ENCODE data around the gene IDI2. TPM values are rescaled to one million over a fixed set of nuclear protein-coding genes. Genes with fewer than 3 reads are reported as not detected.
"Not testable (repeated sequence)": the region's sequence is repeated elsewhere in the genome, so short reads cannot be mapped to it uniquely, and the experiment has no call there.

The IDI2 gene
- polyA plus RNA-seq, 1 donor, result 0.14 TPM

DNA sequence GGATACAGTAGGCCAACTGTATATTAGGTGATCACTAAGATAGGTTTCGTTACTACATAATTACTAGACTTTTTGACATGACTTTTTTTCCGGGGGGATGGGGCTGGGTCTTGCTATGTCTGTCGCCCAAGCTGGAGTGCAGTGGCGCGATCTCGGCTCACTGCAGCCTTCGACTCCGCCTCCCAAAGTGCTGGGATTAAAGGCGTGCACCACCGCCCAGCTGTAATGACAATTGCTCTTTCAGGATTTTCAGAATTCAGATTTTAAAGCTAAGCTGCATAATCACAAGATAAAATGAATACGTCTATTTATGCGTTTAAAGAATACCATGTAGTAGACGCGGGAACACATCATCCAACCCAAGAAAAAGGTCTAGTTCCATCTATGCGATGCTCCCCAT is 22.3 kb upstream of the IDI2 start:
- DNase-seq (ENCODE audit: low read depth), result no peak

DNA sequence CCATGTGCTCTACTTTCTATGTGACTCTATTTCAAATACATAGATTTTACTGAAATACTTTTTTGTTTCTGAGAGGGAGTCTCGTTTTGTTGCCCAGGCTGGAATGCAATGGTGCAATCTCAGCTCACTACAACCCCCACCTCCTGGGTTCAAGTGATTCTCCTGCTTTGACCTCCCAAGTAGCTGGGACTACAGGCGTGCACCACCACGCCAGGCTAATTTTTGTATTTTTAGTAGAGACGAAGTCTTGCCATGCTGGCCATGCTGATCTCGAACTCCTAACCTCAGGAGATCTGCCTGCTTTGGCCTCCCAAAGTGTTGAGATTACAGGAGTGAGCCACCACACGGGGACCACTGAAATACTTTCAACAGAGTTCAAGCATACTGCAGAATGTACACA is 19.8 kb upstream of the IDI2 start:
- no peak for DNase-seq (ENCODE audit: low read depth)

DNA sequence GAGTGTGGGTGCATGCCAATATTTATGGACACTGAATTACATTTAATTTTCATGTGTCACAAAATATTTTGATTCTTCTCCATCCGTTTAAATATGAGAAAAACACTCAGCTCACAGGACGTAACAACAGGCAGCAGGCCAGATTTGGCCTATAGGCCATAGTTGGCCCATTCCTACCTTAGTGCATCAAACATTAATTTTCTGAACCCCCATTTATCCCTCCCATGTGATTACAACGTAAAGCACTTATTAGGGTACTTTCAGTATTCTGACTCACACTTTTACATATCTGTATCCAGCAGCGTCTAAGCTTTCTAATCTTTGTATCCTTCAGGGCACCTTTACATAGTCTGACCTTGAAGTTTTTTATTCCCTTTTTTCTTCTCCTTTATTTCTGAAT is 19.3 kb upstream of the IDI2 start:
- DNase-seq (ENCODE audit: low read depth), result no peak

DNA sequence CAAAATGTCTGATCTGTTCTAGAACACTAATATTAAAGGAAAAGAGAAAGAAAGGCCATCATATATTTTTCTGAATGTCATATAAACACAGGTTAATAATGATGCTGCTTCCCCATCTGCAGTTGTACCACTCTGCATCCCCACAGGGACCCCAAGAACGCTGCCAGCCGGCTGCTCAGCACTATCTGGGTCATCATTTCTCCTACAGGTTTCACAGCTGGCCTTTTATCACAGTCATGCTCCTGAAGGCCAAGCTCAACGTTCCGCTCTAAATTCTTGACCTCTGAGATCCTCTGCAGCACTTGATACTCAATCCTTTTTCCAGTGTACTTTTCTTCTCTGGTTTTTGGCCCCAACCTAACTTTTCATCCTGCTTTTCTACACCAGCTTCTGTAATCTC is 18.5 kb upstream of the IDI2 start:
- no peak for DNase-seq (ENCODE audit: low read depth)

DNA sequence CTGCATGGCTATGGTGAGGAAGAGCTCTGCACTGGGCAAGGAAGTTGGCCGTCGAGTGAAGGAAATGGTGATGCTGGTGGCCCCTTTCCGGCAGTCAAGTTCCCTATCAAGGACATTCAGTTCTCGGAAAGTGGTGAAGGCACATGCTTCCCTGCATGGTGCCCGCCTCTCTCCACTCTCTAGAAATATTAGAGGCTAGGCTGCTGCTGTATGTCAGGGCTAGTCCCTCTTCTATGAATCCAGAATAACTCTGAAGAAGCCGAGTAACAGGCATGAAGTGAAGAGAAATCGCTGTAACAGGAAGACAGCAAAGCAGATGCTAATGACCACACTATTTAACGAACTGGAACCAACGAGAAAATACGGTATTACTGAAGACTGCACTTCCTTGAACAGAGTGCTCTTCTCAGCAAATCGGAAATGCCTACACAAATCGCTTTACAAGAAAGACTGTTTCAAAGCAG is 17.9 kb upstream of the IDI2 start:
- no peak for DNase-seq (ENCODE audit: low read depth)

DNA sequence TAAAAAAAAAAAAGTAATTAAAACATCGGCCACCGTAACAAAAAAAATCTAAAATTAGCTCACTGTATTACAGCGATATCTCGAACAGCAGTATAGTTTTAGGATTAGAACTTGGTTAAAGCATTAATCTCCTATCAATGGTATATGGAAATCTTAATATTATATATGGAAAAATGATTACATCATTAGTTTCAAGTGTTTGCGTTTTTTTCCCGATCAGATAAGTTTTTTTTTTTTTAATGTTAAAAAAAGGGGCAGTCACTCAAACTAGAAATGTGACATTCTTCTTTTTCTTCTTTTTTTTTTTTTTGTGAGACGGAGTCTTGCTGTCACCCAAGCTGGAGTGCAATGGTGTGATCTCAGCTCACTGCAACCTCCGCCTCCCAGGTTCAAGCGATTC is 15.9 kb upstream of the IDI2 start:
- DNase-seq (ENCODE audit: low read depth), result no peak

DNA sequence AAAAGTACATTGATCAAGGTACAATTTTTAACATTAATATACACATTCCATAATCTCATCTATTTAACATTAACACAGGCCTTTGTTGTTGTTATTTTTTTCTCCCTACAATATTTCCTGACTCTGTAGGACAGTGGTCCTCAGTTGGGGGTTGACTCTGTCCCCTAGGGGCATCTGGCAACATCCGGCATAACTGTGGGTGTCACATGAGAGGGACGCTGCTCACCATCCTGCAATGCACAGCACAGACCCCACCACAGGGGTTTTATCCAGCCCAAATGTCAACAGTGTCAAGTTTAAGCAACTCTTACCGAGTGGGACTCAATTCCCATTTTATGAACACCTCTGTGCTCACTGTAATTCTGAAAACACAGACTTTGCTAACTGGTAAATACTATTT is 14.5 kb upstream of the IDI2 start:
- no peak for DNase-seq (ENCODE audit: low read depth)

DNA sequence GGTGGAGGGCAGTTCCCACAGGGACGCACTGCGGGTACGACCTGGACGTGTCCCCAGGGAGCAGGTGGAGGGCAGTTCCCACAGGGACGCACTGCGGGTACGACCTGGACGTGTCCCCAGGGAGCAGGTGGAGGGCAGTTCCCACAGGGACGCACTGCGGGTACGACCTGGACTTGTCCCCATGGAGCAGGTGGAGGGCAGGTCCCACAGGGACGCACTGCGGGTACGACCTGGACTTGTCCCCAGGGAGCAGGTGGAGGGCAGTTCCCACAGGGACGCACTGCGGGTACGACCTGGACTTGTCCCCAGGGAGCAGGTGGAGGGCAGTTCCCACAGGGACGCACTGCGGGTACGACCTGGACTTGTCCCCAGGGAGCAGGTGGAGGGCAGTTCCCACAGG is 13.1 kb upstream of the IDI2 start:
- DNase-seq (ENCODE audit: low read depth), result not testable (repeated sequence)

DNA sequence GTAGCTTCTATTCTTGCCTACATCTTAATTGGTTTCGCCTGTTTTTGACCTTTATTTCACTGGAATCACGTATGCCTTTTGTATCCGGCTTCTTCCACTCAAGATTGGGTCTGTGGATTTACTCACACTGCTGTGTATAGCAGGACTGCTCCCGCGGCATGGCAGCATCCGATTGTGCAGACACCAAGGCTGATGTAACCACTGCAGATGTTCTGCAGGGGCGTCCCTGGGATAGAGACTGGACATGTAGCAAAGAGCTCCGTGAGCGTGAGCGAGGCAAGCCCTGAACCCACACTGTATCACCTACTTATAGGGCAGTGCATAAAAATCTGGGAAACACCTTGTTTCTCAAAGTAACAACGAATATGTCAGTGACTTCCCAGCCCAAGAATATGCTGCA is 11.4 kb upstream of the IDI2 start:
- no peak for DNase-seq (ENCODE audit: low read depth)

DNA sequence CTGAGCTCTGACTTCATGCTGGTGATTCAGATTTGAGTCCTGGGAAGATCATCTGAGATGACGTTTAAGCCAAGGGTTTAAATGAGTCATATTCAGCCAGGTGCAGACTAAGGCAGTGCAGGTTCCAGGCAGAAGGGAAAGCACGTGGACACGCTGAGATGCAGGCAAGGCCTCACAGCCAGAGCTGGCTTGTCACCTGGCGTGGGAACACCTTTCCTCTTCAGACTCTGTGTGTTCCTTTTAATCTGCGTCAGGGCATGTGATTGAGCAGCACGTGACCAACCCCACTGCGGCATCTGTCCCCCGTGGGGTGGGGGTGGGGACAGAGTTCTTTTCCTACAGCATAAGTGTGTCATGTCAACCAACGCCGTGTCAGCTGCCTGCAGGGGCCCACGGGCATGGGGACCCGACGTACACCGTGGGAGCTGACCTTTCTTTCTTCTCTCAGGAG is 10.7 kb upstream of the IDI2 start:
- DNase-seq (ENCODE audit: low read depth), result no peak

DNA sequence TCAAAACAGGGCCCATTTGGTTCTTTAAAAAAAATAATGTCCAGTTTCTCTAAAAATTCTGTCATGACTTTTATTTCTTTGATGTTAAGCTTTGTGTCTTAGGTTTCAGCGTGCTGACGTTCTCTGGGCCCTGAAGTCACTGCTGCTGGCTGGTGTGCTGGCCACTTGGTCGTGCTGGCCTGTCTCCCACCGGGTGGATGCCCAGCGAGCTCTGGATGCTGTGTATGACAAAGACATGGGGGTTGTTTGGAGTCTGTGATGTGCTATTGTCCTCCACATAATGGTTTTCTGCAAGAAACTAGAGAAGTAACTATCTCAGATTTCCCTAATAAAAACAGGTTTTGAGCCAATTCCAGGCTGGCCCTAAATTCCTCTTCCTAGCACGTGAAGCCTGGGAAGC is 9.5 kb upstream of the IDI2 start:
- no peak for DNase-seq (ENCODE audit: low read depth)

DNA sequence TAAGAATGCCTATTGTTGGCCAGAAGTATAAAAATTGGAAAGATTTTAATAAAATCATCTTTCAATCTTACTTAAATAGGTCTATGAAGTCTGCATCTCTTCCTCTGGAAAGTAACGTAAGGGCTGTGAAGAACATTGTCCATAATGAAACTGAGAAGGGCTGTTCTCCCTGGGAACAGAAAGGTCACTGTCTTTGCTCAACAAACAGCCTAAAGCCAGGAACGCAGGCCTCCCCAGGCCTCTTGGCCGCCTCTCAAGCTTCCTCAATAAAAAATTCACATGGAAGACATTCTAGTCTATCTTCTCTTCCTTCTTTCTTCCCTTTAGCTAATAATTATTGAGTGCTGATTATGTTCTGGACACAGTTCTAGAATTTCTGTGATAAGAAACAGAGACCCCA is 9.1 kb upstream of the IDI2 start:
- DNase-seq (ENCODE audit: low read depth), result no peak

DNA sequence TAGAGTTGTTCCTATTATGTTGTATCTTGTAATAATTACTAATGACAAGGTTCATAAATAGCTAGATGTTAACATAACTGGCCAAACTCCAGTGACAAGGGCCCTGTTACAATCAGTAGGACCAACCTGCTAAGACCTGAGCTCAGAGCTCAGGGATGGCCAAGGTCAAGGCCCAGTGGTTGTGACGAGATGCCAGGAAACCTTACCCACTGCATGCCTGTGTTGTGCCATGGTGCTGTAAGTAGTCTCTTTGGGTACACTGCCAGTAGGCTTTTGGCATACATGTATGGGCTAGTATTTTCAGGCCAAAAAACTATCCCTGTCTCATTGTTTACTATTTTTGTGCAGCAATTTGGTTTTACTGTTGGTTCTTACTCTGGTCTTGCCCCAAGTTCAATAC is 7.9 kb upstream of the IDI2 start:
- DNase-seq (ENCODE audit: low read depth), result no peak

DNA sequence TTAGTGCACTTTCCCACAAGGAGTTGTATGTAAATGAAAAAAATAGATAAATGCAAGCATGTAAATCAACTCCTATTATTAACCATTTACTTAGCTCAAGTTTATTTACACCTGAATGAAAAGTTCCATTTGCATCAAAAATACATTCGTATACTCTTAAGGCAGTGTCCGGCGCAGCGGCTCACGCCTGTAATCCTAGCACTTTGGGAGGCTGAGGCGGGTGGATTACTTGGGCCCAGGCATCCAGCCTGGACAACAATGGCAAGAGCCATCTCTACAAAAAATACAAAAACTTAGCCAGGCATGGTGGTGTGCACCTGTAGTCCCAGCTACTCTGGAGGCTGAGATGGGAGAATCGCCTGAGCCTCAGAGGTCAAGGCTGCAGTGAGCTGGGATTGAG is 4.2 kb upstream of the IDI2 start:
- DNase-seq (ENCODE audit: low read depth), result no peak

DNA sequence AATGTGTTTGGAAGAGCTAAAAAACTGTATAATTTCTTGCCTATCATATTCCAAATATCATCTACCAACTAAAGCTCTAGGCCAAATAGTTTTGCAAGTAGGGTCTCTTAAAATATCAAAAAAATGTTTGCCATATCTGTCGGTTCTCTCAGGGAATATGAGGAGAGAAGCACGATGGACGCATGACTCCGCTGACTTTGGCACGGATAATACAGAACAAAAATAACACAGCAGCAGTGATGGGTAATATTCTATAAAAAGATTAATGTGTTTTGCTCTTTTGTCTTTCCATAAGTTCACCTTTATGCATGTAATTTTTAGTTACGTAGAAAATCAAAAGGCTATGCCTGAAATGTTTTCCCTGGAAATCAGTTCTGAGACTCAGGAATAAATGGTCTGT is 919 bp upstream of the IDI2 start:
- DNase-seq (ENCODE audit: low read depth), result no peak

DNA sequence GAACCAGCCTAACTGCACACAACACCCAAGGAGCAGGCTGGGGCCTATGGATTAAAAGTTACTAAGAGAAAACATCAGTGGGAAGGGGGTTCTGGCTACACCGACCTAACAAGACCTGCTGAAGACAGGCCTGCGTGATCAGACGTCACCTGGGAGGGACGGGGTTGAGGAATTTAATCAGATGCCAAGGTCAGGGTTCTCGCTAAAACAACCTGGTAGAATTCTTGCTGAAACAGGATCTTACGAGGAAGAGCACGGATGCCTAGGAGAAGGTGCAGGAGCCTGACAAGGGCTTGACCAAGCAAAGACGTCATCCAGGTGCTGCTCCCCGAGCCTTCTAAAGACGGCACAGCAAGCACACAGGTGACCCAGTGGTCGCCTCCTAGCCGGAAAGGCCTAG is 1.6 kb downstream of the IDI2 start:
- DNase-seq (ENCODE audit: low read depth), result no peak

DNA sequence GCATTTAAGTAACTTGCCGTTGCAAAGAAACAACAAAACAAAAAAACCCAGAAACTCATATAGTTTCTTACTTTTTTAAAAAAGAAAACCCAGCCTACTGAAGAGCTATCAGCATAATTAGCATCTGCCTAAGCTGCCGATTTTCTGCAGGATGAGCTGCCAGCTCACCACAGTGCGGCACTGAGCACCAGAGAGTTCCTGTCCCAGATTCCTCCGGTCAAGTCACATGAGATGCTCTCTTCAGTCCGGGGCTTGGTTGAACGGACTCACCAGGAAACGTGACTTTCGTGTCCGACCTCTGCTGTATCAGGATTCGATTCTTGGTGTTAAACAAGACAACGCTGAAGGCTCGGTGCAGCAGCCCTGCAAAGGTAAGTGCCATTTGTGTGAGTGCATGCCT is 3.2 kb downstream of the IDI2 start:
- DNase-seq (ENCODE audit: low read depth), result no peak

DNA sequence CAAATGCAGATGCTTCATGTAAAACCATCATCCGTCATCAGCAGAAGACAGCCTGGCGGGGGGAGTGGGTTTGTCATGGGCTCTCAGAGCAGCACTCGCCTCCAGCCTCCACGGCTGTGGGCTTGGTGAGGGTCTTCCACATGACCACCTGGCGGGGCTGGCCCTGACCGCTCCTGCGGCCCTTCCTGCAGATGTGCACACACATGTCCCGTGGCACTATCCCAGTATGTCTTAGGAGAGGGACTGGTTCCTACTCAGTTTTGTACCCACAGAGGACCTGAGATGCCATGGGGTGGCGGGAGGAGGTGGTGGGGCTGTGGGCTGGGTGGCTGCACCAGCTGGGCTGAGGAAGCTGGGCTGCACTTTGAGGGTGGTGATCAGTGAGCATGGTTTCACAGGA is 4.7 kb downstream of the IDI2 start:
- DNase-seq (ENCODE audit: low read depth), result no peak

DNA sequence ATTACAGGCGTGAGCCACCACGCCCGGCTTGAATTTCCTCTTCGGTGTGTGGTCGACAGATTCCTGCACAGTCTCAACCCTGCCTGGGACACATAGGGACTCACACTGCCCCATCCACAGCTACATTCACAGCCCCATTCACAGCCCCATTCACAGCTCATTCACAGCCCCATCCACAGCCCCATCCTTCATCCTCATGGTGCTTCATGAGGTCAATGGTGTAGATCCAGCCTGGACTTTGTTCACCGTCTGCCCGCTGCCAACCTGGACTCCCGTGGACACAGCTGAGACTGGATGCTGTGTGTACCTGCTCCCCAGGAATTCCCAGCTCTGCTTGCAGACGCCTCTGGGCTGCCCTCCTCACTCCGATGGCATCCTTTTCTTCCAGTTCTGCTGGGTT is 5.2 kb downstream of the IDI2 start:
- no peak for DNase-seq (ENCODE audit: low read depth)

DNA sequence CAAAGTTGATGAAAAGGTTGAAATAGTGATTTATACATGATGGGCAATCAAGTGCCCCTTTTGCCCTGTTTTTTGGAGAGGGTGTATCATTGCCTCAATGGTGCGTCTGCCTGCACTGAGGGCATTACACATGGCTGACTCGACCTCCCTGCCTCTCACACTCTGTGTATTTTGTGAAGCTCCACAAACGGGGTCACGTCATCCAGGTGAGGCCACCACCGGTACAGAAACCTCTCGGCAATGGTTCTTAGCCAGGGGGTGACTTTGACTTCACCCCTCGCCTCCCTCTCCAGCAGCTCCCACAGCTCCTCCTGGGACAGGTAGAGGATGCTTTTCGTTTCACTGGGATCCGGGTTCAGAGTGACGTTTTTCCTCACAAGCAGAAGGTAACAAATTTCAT is 6.3 kb downstream of the IDI2 start:
- DNase-seq (ENCODE audit: low read depth), result no peak

DNA sequence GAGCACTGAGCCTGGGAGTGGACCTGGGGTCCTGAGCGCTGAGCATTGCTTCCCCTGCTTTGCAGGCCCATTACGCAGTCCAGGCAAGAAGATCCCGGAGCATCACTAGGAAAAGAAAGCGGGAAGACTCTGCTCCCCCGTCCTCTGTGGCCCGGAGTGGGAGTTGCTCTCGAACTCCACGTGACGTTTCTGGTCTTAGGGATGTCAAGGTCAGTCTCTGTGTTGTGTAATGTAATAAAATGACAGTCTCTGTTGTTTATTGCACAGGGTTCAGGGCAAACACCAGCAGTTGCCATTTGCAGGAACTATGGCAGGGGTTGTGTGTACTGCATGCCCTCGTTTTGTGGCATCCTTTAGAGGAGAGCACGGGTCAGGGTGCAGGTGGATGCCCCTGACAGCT is 10.0 kb downstream of the IDI2 start:
- DNase-seq (ENCODE audit: low read depth), result no peak

DNA sequence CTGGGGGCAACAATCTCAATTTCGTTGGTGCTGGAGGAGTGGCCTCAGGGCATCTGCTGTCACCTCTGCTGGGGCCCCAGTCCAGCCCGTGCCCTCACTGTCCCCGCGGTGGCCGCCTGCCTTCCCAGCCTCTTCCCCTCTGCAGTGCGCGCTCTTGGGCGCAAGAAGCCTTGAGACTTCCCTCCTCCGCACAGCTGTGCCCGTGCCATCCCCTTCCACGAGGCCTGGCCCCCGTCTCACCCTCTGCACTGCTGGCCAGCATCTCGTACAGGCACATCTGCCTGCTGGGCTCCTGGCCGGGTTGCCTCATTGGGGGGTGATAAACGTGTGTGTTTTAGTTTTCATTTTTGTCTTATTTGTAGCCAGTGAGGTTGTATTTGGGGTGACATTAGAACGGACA is 14.0 kb downstream of the IDI2 start:
- no peak for DNase-seq (ENCODE audit: low read depth)

DNA sequence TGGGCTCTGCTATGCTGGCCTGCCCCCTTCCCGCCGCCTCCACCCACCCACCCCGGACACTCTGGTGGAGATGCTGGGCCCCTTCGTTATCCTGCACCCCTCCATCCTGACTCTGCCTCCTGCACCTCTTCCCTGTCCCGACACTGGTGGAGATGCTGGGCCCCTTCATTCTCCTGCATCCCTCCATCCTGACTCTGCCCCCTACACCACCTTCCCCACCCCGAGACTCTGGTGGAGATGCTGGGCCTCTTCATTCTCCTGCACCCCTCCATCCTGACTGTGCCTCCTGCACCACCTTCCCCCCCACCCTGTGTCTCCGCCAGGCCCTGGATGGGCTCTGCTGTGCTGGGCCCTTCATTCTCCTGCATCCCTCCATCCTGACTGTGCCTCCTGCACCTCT is 15.0 kb downstream of the IDI2 start:
- no peak for DNase-seq (ENCODE audit: low read depth)

DNA sequence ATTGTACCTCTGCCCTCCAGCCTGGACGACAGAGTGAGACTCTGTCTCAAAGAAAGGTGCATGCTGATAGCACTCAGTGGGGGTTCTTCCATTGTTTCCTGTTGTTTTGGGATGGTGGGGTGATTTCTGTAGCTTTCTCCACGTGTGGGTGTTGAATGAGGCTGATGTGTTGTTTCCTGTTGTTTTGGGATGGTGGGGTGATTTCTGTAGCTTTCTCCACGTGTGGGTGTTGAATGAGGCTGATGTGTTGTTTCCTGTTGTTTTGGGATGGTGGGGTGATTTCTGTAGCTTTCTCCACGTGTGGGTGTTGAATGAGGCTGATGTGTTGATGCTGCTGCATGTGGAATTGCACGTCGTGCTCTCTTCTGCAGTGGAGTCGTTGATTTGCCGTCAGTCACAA is 15.7 kb downstream of the IDI2 start:
- not testable (repeated sequence) for DNase-seq (ENCODE audit: low read depth)

DNA sequence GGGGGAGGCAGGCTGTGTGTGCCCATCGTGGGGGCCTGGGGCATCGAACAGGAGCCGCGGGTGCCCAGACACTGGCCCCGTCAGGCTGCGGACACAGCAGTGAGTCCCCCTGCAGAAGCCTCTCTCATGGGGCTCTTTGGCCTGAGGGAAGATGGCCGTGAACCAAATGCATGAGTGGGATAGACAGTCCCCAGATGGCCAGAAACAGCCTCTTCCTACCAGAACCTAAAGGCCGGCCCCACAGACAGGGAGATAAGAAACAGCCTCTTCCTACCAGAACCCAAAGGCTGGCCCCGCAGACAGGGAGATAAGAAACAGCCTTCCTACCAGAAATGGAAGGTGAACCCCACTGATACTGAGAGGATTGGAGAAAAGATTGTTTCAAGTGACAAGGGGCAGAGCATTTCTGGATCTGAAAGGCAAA is 16.6 kb downstream of the IDI2 start:
- no peak for DNase-seq (ENCODE audit: low read depth)

All from forelimb muscle (tissue), 1 donor.